Activated T-cell treated with anti-CD3 and anti-CD28 coated beads for 4 hours (primary cell): ENCODE results near the gene TXNDC15.

ENCODE experiments used
- DNase-seq: peaks from one replicate; pipeline ENCODE4 v3.0.0-alpha.2; 2020

TXNDC15 gene

GRCh38 chr5:134920848-134921575 is 46.8 kb downstream of the TXNDC15 start:
- no peak for DNase-seq

DNA sequence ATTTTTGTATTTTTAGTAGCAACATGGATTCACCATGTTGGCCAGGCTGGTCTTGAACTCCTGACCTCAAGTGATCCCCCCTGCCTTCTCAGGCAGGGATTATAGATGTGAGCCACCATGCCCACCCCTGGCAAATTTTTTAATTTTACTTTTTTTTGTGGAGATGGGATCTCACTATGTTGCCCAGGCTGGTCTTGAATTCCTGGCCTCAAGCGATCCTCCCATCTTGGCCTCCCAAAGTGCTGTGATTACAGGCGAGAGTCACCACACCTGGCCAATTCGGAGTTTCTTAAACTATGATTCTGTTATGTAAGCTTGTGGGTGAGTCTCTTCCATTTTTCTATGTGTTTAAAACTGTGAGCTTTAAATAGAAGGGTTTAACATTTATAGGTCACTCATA is 58.3 kb downstream of the TXNDC15 start:
- no peak for DNase-seq

DNA sequence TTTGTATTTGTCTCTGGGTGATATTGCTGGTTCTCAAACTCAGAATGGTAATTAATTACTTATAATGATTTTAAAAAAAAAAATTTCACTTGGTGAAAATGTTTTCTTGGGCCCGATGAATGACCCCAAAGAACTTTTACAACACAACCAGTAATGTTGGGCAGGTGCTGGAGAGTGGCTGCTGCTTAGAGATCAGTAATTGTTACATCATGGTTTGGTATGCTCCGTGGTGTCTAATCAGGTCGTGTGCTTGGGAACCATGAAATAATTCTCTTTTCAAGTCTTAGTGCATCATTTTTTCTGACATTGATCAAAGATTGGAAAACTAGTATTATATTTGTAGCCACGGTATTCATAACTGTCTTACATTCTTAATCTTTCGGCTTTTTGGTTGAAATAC is 60.0 kb downstream of the TXNDC15 start:
- no peak for DNase-seq

- DNase-seq, result no peak
These were observed 61.8 kb downstream of the TXNDC15 start for GRCh38 chr5:134935711-134936602.

GRCh38 chr5:134937526-134937925 is 63.4 kb downstream of the TXNDC15 start:
- no peak for DNase-seq

DNA sequence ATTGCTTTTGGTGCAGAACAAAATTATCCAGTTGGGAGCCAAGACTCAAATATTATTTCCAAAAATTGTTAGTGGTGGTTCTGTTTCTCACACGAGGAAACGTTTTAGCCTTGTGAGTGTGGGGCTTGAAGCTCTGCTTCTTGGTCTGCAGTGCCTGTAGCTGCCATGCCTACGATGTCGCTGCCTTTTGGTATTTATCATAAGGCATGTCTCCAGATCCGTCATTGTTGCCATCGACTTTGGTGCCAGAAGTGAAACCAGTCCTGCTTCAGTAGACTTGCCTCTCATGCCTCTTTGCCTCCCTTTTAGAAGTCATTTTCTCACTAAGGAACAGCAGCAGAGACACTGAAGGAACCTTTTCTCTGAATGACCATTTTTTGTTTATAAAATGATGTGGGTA is 63.9 kb downstream of the TXNDC15 start:
- DNase-seq, result no peak

- DNase-seq, result no peak
These were observed 65.3 kb downstream of the TXNDC15 start for GRCh38 chr5:134939500-134939899.

- DNase-seq, result no peak
These were observed 69.4 kb downstream of the TXNDC15 start for GRCh38 chr5:134943547-134943946.

DNA sequence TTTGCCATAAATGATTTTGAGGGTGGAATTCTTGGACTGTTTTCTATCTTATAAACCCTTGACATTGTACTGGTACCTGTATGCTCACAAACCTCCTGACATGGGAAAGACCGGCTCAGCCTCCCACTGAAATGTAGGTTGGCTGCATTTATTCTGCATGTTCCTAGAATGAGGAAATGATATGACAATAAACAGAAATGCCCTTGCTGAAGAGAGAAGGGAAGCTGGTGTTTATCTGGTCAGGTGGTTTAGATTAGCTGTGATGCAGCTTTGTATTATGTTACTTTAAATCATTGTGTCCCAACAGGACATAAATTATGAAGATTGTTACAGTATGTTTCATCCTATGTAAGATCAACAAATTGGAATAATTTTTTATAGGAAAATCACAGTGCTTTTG is 70.5 kb downstream of the TXNDC15 start:
- DNase-seq, result no peak

DNA sequence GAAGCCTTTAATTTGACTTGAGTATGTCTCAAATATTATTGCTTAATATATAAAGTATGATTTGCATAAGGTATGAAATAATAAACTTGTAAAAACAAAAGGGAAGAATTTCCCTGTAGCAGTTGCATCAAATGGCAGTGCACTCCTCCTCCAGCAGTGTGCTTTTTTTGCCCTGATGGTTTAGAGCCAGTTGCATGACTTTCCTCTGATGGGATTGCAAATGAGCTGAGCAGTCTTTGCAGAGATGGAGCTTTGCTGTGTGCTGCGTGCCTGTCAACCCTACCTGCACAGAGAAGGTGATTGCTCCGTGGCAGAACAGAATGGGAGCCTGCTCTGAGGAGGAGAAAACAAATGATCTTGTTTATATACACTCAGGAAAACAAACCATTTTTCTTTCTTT is 70.9 kb downstream of the TXNDC15 start:
- DNase-seq, result no peak

- DNase-seq, result no peak
These were observed 74.7 kb downstream of the TXNDC15 start for GRCh38 chr5:134948911-134949310.

DNA sequence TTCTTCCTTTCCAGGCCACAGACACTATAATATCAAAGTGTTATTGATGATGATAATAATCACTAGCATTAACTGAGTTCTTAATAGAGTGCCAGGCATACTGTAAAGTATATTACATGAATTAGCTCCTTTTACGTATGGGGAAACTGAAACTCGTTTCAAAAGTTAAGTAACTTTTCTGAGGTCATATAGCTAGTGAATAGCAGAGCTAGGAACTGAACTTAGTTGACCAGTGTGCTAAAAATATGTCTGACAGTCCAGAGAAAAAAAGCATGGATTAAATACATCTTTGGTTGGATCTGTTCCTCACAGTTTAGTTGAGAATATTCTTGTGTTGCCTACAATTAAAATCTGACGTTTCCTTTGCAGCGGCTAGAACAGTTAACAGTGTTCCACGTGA is 75.1 kb downstream of the TXNDC15 start:
- no peak for DNase-seq
